HepG2 (cell line): ENCODE measurements around the gene KDM1B. TPM values are rescaled to one million over a fixed set of nuclear protein-coding genes. Genes with fewer than 3 reads are reported as not detected.

Experiments used
- BHLHE40 ChIP-seq: IDR thresholded peaks from 2 replicates; pipeline ENCODE4 v1.6.1; 2011; ENCODE audit warnings: low read length, improper control_type of control experiment
- CREB1 ChIP-seq, 2 experiments: fragments of 450-650 bp in 1 of 2; IDR thresholded peaks; 2 replicates each; pipeline ENCODE4 v1.6.1; 2016 to 2017; ENCODE audit warnings: control low read depth in 1 of 2, mild to moderate bottlenecking in 1 of 2, missing compliant biosample characterization in 1 of 2, missing genetic modification characterization in 1 of 2
- HNF4A ChIP-seq: sonication (generic); formaldehyde crosslinking; IDR thresholded peaks from 2 replicates; pipeline ENCODE4 v1.4.0; 2020; ENCODE audit warnings: missing genetic modification reagents
- IKZF1 ChIP-seq: fragments of 450-650 bp; IDR thresholded peaks from 2 replicates; pipeline ENCODE4 v1.7.1; 2016
- JDP2 ChIP-seq: sonication (generic); formaldehyde crosslinking; IDR thresholded peaks from 2 replicates; pipeline ENCODE4 v1.8.1; 2022; ENCODE audit warnings: missing genetic modification reagents, borderline replicate concordance
- MAZ ChIP-seq, 2 experiments: sonication (generic) in 1 of 2; formaldehyde crosslinking in 1 of 2; IDR thresholded peaks; 2 replicates each; pipeline versions ENCODE4 v1.5.0 to v1.6.1; 2012 to 2020; ENCODE audit warnings: low read depth in 2 of 2, mild to moderate bottlenecking in 2 of 2, borderline replicate concordance in 1 of 2, improper control_type of control experiment in 1 of 2, low read length in 1 of 2, missing genetic modification reagents in 1 of 2, moderate library complexity in 1 of 2
- MYPOP ChIP-seq: sonication (generic); formaldehyde crosslinking; IDR thresholded peaks from 2 replicates; pipeline ENCODE4 v1.8.1; 2023; ENCODE audit warnings: mild to moderate bottlenecking, moderate library complexity, missing genetic modification reagents
- MZF1 ChIP-seq: sonication (generic); formaldehyde crosslinking; IDR thresholded peaks from 2 replicates; pipeline ENCODE4 v1.8.1; 2023; ENCODE audit warnings: mild to moderate bottlenecking, missing genetic modification reagents, borderline replicate concordance
- NCOR1 ChIP-seq: fragments of 200-600 bp; sonication (generic); IDR thresholded peaks from 2 replicates; pipeline ENCODE4 v1.7.0; 2017; ENCODE audit warnings: antibody characterized with exemption, low read length, borderline replicate concordance
- NFE2L2 ChIP-seq: fragments of 150-350 bp; IDR thresholded peaks from 2 replicates; pipeline ENCODE4 v1.6.1; 2014; ENCODE audit warnings: low read length
- NKX3-1 ChIP-seq: sonication (generic); formaldehyde crosslinking; IDR thresholded peaks from 2 replicates; pipeline ENCODE4 v1.5.0; 2020; ENCODE audit warnings: missing genetic modification reagents
- NONO ChIP-seq, 2 experiments: fragments of 450-650 bp in 1 of 2; sonication (generic) in 1 of 2; formaldehyde crosslinking in 1 of 2; IDR thresholded peaks in 1 of 2; conservative IDR thresholded peaks in 1 of 2; 2 replicates each; pipeline versions ENCODE4 v1.6.1 to v1.8.0; 2017 to 2022; ENCODE audit warnings: mild to moderate bottlenecking in 1 of 2, missing genetic modification reagents in 1 of 2, moderate library complexity in 1 of 2
- PAXIP1 ChIP-seq: sonication (generic); formaldehyde crosslinking; conservative IDR thresholded peaks from 2 replicates; pipeline ENCODE4 v1.4.0; 2020; ENCODE audit warnings: mild to moderate bottlenecking, missing genetic modification reagents, moderate library complexity
- SMC3 ChIP-seq: IDR thresholded peaks from 2 replicates; pipeline ENCODE4 v1.6.1; 2011; ENCODE audit warnings: low read length, improper control_type of control experiment
- SOX13 ChIP-seq, 3 experiments: fragments of 450-650 bp in 1 of 3; sonication (generic) in 1 of 3; formaldehyde crosslinking in 1 of 3; IDR thresholded peaks in 2 of 3; conservative IDR thresholded peaks in 1 of 3; 2 replicates each; pipeline versions ENCODE4 v1.5.0 to v1.6.1; 2016 to 2020; ENCODE audit warnings: antibody characterized with exemption in 1 of 3, mild to moderate bottlenecking in 1 of 3, missing compliant biosample characterization in 1 of 3, missing genetic modification reagents in 1 of 3, moderate library complexity in 1 of 3
- TRAFD1 ChIP-seq: sonication (generic); formaldehyde crosslinking; IDR thresholded peaks from 2 replicates; pipeline ENCODE4 v1.5.1; 2020; ENCODE audit warnings: missing genetic modification reagents, mild to moderate bottlenecking, borderline replicate concordance
- ZFP36L2 ChIP-seq: sonication (generic); formaldehyde crosslinking; IDR thresholded peaks from 2 replicates; pipeline ENCODE4 v1.4.0; 2020; ENCODE audit warnings: missing genetic modification reagents
- ZMAT3 ChIP-seq: sonication (generic); formaldehyde crosslinking; conservative IDR thresholded peaks from 2 replicates; pipeline ENCODE4 v1.7.0; 2021; ENCODE audit warnings: missing genetic modification reagents
- ZNF800 ChIP-seq: sonication (generic); formaldehyde crosslinking; IDR thresholded peaks from 2 replicates; pipeline ENCODE4 v1.4.0; 2020; ENCODE audit warnings: missing genetic modification reagents
- ZNF891 ChIP-seq: sonication (generic); formaldehyde crosslinking; IDR thresholded peaks from 2 replicates; pipeline ENCODE4 v1.5.0; 2020; ENCODE audit warnings: mild to moderate bottlenecking, missing genetic modification reagents
- polyA plus RNA-seq, 8 experiments: library from polyadenylated mRNA; depleted of rRNA in 3 of 8; stranded (reverse) in 7 of 8; unstranded in 1 of 8; fragments of >200 nt; fragmentation: Illumina TruSeq in 4 of 8; extraction: Trizol in 4 of 8; gene quantifications; 2 replicates each; pipeline versions ENCODE4 v1.2.1 to v1.2.3, GENCODE V29; 2011 to 2016; ENCODE audit warnings: low read depth in 4 of 8, missing spikeins in 1 of 8, mixed read lengths in 1 of 8; ENCODE audit not compliant: insufficient read depth in 1 of 8
- total RNA-seq, 5 experiments: library from RNA; depleted of rRNA; stranded (reverse); fragments of >200 nt; fragmentation: Illumina TruSeq; extraction: Trizol; gene quantifications; 2 replicates each; pipeline ENCODE4 v1.2.3, GENCODE V29; 2016; ENCODE audit warnings: low read depth in 1 of 5

The KDM1B gene
- total and polyA plus RNA-seq, 2 of the 13 experiments (the other 11 are each of a cell fraction or from before 2014, with no cell fraction given) = 9.8 to 13.2 TPM

- no peak for TF ChIP-seq TRAFD1 (CRISPR knock-in tag)
- TF ChIP-seq ZMAT3 (CRISPR knock-in tag) = no peak
- no peak for TF ChIP-seq JDP2 (CRISPR knock-in tag)
- TF ChIP-seq ZNF800 (CRISPR knock-in tag) = no peak
- peak; percentile 65; the same call in 1 of the 2 replicates for TF ChIP-seq PAXIP1 (CRISPR knock-in tag)
- TF ChIP-seq SMC3 = no peak
- TF ChIP-seq IKZF1 = no peak
- no peak for TF ChIP-seq ZNF891 (CRISPR knock-in tag)
- peak; percentile 74 for TF ChIP-seq NFE2L2
- TF ChIP-seq MAZ (IDR thresholded peaks at IDR 0.05; ENCODE audit: borderline replicate concordance, low read depth, low read length) = no peak
- TF ChIP-seq MAZ (CRISPR knock-in tag; IDR thresholded peaks at IDR 0.05; ENCODE audit: low read depth) = no peak
- no peak for TF ChIP-seq MZF1 (CRISPR knock-in tag)
- TF ChIP-seq NKX3-1 (CRISPR knock-in tag) = no peak
- TF ChIP-seq ZFP36L2 (CRISPR knock-in tag) = no peak
- TF ChIP-seq HNF4A = peak; percentile 40
- TF ChIP-seq MYPOP (CRISPR knock-in tag) = no peak
- no peak for TF ChIP-seq NONO (IDR thresholded peaks at IDR 0.05)
- TF ChIP-seq NONO (CRISPR knock-in tag; conservative IDR thresholded peaks at IDR 0.05) = no peak
- TF ChIP-seq BHLHE40 = no peak
- no peak for TF ChIP-seq CREB1 (IDR thresholded peaks at IDR 0.05)
- no peak for TF ChIP-seq CREB1 (CRISPR knock-in tag; IDR thresholded peaks at IDR 0.05)
- no peak for TF ChIP-seq NCOR1
- no peak for TF ChIP-seq SOX13 (IDR thresholded peaks at IDR 0.05)
- TF ChIP-seq SOX13 (CRISPR knock-in tag; conservative IDR thresholded peaks at IDR 0.05 in 1 of 2, IDR thresholded peaks at IDR 0.05 in 1 of 2) = peak in 1 of 2 experiments; percentile 6; a peak in 1 of 4 replicates
Observed at GRCh38 chr6:18209539-18210197, 54.4 kb downstream of the KDM1B start (continued).
